GM12878 (cell line): Measurements from ENCODE around the gene DNAJC28. TPM values are rescaled to one million over a fixed set of nuclear protein-coding genes. Genes with fewer than 3 reads are reported as not detected.

Experiments
- BACH1 ChIP-seq: fragments of 450-650 bp; IDR thresholded peaks from 2 replicates; pipeline ENCODE4 v1.6.1; 2017; ENCODE audit warnings: mild to moderate bottlenecking, borderline replicate concordance
- BMI1 ChIP-seq: fragments of 450-650 bp; IDR thresholded peaks from 2 replicates; pipeline ENCODE4 v1.6.1; 2016; ENCODE audit warnings: mild to moderate bottlenecking, moderate library complexity, borderline replicate concordance
- CEBPB ChIP-seq, 2 experiments: fragments of 150-350 bp in 1 of 2; IDR thresholded peaks; 2 replicates each; pipeline ENCODE4 v1.6.1; 2012 to 2014; ENCODE audit warnings: low read depth in 2 of 2, low read length in 2 of 2, borderline replicate concordance in 1 of 2, inconsistent platforms in 1 of 2
- CHD2 ChIP-seq: IDR thresholded peaks from 2 replicates; pipeline ENCODE4 v1.6.1; 2011; ENCODE audit warnings: low read depth, low read length, improper control_type of control experiment, borderline replicate concordance
- EGR1 ChIP-seq, 2 experiments: IDR thresholded peaks; 1 replicate in 1 of 2; 2 replicates in 1 of 2; pipeline ENCODE4 v1.6.1; 2011 to 2012; ENCODE audit warnings: low read depth in 2 of 2, low read length in 2 of 2, borderline replicate concordance in 1 of 2, mild to moderate bottlenecking in 1 of 2, moderate library complexity in 1 of 2
- FOS ChIP-seq: IDR thresholded peaks from 3 replicates; pipeline ENCODE4 v1.6.1; 2011; ENCODE audit warnings: borderline replicate concordance; ENCODE audit not compliant: insufficient read length; ENCODE audit errors: extremely low read depth
- GABPA ChIP-seq: IDR thresholded peaks from 2 replicates; pipeline ENCODE4 v1.6.1; 2014; ENCODE audit warnings: antibody characterized with exemption, low read depth, mild to moderate bottlenecking, inconsistent platforms
- IKZF2 ChIP-seq, 2 experiments: fragments of 450-650 bp; IDR thresholded peaks; 2 replicates each; pipeline ENCODE4 v1.6.1; 2017; ENCODE audit warnings: mild to moderate bottlenecking in 2 of 2, moderate library complexity in 2 of 2
- IRF5 ChIP-seq: fragments of 450-650 bp; IDR thresholded peaks from 2 replicates; pipeline ENCODE4 v1.6.1; 2017; ENCODE audit warnings: borderline replicate concordance
- KDM1A ChIP-seq: fragments of 200-600 bp; sonication (generic); IDR thresholded peaks from 2 replicates; pipeline ENCODE4 v1.6.1; 2016; ENCODE audit warnings: borderline replicate concordance
- KLF5 ChIP-seq: fragments of 450-650 bp; IDR thresholded peaks from 2 replicates; pipeline ENCODE4 v1.6.1; 2014; ENCODE audit warnings: mild to moderate bottlenecking; ENCODE audit not compliant: partially characterized antibody
- NFIC ChIP-seq: IDR thresholded peaks from 2 replicates; pipeline ENCODE4 v1.6.1; 2012; ENCODE audit warnings: low read depth, mild to moderate bottlenecking, inconsistent platforms, low read length, moderate library complexity
- NFYB ChIP-seq: IDR thresholded peaks from 2 replicates; pipeline ENCODE4 v1.6.1; 2011; ENCODE audit warnings: low read depth, mild to moderate bottlenecking, low read length, improper control_type of control experiment, moderate library complexity; ENCODE audit not compliant: insufficient read depth
- NKRF ChIP-seq: fragments of 450-650 bp; conservative IDR thresholded peaks from 2 replicates; pipeline ENCODE4 v1.6.1; 2017; ENCODE audit warnings: mild to moderate bottlenecking, moderate library complexity
- POLR2AphosphoS2 ChIP-seq: IDR thresholded peaks from 2 replicates; pipeline ENCODE4 v1.6.1; 2011; ENCODE audit warnings: low read depth, mild to moderate bottlenecking, low read length, improper control_type of control experiment, moderate library complexity
- RELA ChIP-seq: fragments of 450-650 bp; IDR thresholded peaks from 2 replicates; pipeline ENCODE4 v1.8.0; 2014; ENCODE audit warnings: borderline replicate concordance; ENCODE audit not compliant: partially characterized antibody
- SIN3A ChIP-seq: IDR thresholded peaks from 2 replicates; pipeline ENCODE4 v1.6.1; 2012; ENCODE audit warnings: low read depth, low read length, improper control_type of control experiment
- SMARCA5 ChIP-seq: fragments of 450-650 bp; IDR thresholded peaks from 2 replicates; pipeline ENCODE4 v1.6.1; 2017; ENCODE audit warnings: mild to moderate bottlenecking
- TCF3 ChIP-seq: IDR thresholded peaks from 2 replicates; pipeline ENCODE4 v1.6.1; 2012; ENCODE audit warnings: low read depth, mild to moderate bottlenecking, low read length, borderline replicate concordance; ENCODE audit not compliant: insufficient read depth
- YBX1 ChIP-seq: fragments of 450-650 bp; IDR thresholded peaks from 2 replicates; pipeline ENCODE4 v1.6.1; 2016; ENCODE audit warnings: antibody characterized with exemption
- ZNF384 ChIP-seq: IDR thresholded peaks from 2 replicates; pipeline ENCODE4 v1.6.1; 2012; ENCODE audit warnings: low read depth, mild to moderate bottlenecking, low read length, improper control_type of control experiment, borderline replicate concordance
- ZSCAN29 ChIP-seq: fragments of 450-650 bp; IDR thresholded peaks from 2 replicates; pipeline ENCODE4 v1.6.1; 2017; ENCODE audit warnings: mild to moderate bottlenecking, moderate library complexity
- polyA plus RNA-seq, 11 experiments: library from polyadenylated mRNA; depleted of rRNA in 4 of 11; unstranded in 6 of 11; stranded (reverse) in 5 of 11; fragments of >200 nt; fragmentation: Nextera tagmentation in 4 of 11; fragmentation: Illumina TruSeq in 1 of 11; extraction: Ambion mirVana in 4 of 11; extraction: Trizol in 1 of 11; gene quantifications; 1 replicate in 1 of 11; 2 replicates in 10 of 11; pipeline versions ENCODE4 v1.2.1 to v1.2.3, GENCODE V29; 2011 to 2016; ENCODE audit warnings: inconsistent platforms in 2 of 11, missing spikeins in 2 of 11, low read depth in 1 of 11
- total RNA-seq, 4 experiments: library from RNA; depleted of rRNA in 3 of 4; stranded (reverse); fragments of >200 nt in 3 of 4; fragmentation: Illumina TruSeq in 1 of 4; extraction: Trizol in 1 of 4; gene quantifications; 2 replicates each; pipeline versions ENCODE4 v1.2.1 to v1.2.3, GENCODE V29; 2013 to 2021
- TF ChIP-seq, protein P1 (sequence below): fragments of 450-650 bp; IDR thresholded peaks from 2 replicates; pipeline ENCODE4 v1.6.1; 2018; ENCODE audit warnings: borderline replicate concordance, mild to moderate bottlenecking; ENCODE audit not compliant: partially characterized antibody

Gene DNAJC28
- total and polyA plus RNA-seq, 10 of the 15 experiments (the other 5 are each of a cell fraction or from before 2014, with no cell fraction given) = 0.26 to 0.77 (median 0.54) TPM

- TF ChIP-seq IRF5 = no peak
- no peak for TF ChIP-seq YBX1
- TF ChIP-seq POLR2AphosphoS2 = no peak
- TF ChIP-seq, protein P1, sequence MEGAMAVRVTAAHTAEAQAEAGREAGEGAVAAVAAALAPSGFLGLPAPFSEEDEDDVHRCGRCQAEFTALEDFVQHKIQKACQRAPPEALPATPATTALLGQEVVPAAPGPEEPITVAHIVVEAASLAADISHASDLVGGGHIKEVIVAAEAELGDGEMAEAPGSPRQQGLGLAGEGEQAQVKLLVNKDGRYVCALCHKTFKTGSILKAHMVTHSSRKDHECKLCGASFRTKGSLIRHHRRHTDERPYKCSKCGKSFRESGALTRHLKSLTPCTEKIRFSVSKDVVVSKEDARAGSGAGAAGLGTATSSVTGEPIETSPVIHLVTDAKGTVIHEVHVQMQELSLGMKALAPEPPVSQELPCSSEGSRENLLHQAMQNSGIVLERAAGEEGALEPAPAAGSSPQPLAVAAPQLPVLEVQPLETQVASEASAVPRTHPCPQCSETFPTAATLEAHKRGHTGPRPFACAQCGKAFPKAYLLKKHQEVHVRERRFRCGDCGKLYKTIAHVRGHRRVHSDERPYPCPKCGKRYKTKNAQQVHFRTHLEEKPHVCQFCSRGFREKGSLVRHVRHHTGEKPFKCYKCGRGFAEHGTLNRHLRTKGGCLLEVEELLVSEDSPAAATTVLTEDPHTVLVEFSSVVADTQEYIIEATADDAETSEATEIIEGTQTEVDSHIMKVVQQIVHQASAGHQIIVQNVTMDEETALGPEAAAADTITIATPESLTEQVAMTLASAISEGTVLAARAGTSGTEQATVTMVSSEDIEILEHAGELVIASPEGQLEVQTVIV = peak; percentile 73
- peak; percentile 79; the same call in 1 of the 2 replicates for TF ChIP-seq SIN3A
- TF ChIP-seq BACH1 = no peak
- TF ChIP-seq CHD2 = 0 out of 2 replicates have a peak, but pooled peaks have one; percentile 15
- peak; percentile 99 for TF ChIP-seq KLF5
- no peak for TF ChIP-seq ZNF384
- no peak for TF ChIP-seq IKZF2 (IDR thresholded peaks at IDR 0.05)
- peak; percentile 80 for TF ChIP-seq NKRF
- no peak for TF ChIP-seq KDM1A
- TF ChIP-seq GABPA = no peak
- no peak for TF ChIP-seq ZSCAN29
- TF ChIP-seq TCF3 = peak; percentile 88
- peak in 1 of 2 experiments; percentile 82; a peak in 2 of 3 replicates for TF ChIP-seq EGR1 (IDR thresholded peaks at IDR 0.05; ENCODE audit: borderline replicate concordance in 1 of 2, low read depth in 2 of 2, low read length in 2 of 2)
- TF ChIP-seq FOS = no peak
- TF ChIP-seq NFIC = no peak
- TF ChIP-seq SMARCA5 = no peak
- no peak for TF ChIP-seq NFYB
- TF ChIP-seq CEBPB (IDR thresholded peaks at IDR 0.05; ENCODE audit: borderline replicate concordance in 1 of 2, low read depth in 2 of 2, low read length in 2 of 2) = no peak
- no peak for TF ChIP-seq BMI1
- peak; percentile 69 for TF ChIP-seq RELA
Measured at GRCh38 chr21:33491373-33492102, at the start of gene DNAJC28 (continued).
